Thymus (tissue), 11 donors: ENCODE results near the gene GRM4. TPM values are rescaled to one million over a fixed set of nuclear protein-coding genes. Genes with fewer than 3 reads are reported as not detected.

ENCODE experiments used
- DNase-seq, 9 donors: peaks; one replicate each; pipeline ENCODE4 v3.0.0-alpha.2; 2013; ENCODE audit warnings: low spot score in 9 of 9, low read depth in 6 of 9, missing footprints in 1 of 9
- H3K27ac ChIP-seq, 2 donors: one replicate each; pipeline ENCODE4 v1.5.1; 2013; ENCODE audit warnings: control low read depth in 1 of 2, low read depth in 1 of 2, low read length in 1 of 2, mild to moderate bottlenecking in 1 of 2, moderate library complexity in 1 of 2
- H3K27me3 ChIP-seq, 2 donors: one replicate each; pipeline ENCODE4 v1.5.1; 2013; ENCODE audit warnings: low read length in 1 of 2; ENCODE audit not compliant: control insufficient read depth in 2 of 2, insufficient read depth in 1 of 2
- H3K36me3 ChIP-seq, 2 donors: one replicate each; pipeline ENCODE4 v1.5.1; 2013; ENCODE audit warnings: low read length in 1 of 2, mild to moderate bottlenecking in 1 of 2, moderate library complexity in 1 of 2; ENCODE audit not compliant: control insufficient read depth in 2 of 2, insufficient read depth in 2 of 2
- H3K4me1 ChIP-seq, 2 donors: one replicate each; pipeline ENCODE4 v1.5.1; 2013; ENCODE audit warnings: low read length in 2 of 2; ENCODE audit not compliant: control insufficient read depth in 2 of 2, insufficient read depth in 2 of 2
- H3K4me3 ChIP-seq, 2 donors: one replicate each; pipeline ENCODE4 v1.5.1; 2013; ENCODE audit warnings: low read length in 2 of 2, control low read depth in 1 of 2, mild to moderate bottlenecking in 1 of 2
- H3K9me3 ChIP-seq, 2 donors: one replicate each; pipeline ENCODE4 v1.5.1; 2013; ENCODE audit warnings: low read length in 1 of 2, mild to moderate bottlenecking in 1 of 2; ENCODE audit not compliant: control insufficient read depth in 2 of 2, insufficient read depth in 1 of 2
- WGBS: extraction: QIAGEN DNeasy Blood & Tissue Kit; methylation state at CpG from one replicate; pipeline ENCODE4 v1.1.7; 2013; 5-methylcytosine and 5-hydroxymethylcytosine counted together
- polyA plus RNA-seq: library from polyadenylated mRNA; stranded (reverse); fragments of 200-250 nt; gene quantifications from one replicate; pipeline ENCODE4 v1.2.3, GENCODE V29; 2013
- total RNA-seq: library from RNA; stranded (reverse); fragments of 120-200 nt; gene quantifications from one replicate; pipeline ENCODE4 v1.2.4, GENCODE V29; 2013
- donor health status: healthy.

Gene GRM4
- total and polyA plus RNA-seq, 2 donors: 0.14 to 0.27 TPM

DNA sequence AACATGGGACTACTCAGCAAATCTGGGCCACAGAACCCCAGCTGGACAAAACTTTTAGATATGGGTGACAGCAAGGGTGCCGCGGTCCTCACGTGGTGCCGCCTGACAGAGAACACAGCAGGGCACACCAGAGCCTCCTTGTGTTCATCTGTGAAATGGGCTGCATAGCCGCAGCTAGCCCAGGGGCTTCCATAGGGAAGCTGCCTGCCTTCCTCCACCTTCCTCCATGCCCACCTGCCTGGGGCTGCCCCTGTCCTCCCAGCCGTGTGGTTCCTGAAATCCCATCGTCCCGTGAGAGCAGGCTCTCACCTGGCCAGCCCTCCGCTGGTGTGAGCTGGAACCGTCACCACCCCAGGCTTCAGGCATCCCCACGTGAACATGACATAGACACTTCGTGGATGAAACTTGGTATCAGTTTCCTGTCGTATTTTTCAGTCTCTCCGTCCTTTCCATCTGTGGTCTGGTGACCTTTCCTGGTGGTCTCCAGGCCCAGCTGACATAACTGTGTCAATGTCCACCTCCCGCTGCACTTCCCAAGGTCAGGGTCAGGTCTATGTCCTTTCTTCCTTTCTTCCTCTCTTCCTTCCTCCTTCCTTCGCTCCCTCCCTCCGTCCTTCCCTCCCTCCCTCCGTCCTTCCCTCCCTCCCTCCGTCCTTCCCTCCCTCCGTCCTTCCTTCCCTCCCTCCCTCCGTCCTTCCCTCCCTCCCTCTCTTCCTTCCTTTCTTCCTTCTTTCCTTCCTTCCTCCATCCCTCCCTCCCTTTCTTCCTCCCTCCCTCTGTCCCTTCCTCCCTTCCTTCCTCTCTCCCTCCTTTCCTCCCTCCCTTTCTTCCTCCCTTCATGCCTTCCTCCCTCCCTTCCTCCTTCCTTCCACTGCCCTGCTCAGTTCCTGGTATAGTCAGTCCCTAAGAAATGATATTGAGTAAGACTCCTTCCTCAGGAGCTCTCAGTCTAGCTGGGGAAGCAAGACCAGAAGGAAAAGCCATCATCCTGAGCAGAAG is 78.8 kb downstream of the GRM4 start:
- H3K36me3 ChIP-seq: no peaks in the 10 kb centered on the region
- no peak for DNase-seq
- no peak overlapping the region for H3K4me3 ChIP-seq
- H3K27ac ChIP-seq: no peak overlapping the region
- H3K9me3 ChIP-seq: peaks cover 0 to 9% of the 10 kb centered on the region in 2 donors
- peaks cover 0 to 39% of the 10 kb centered on the region in 2 donors for H3K27me3 ChIP-seq
- WGBS: 74% methylated on average over 21 of the region's 21 CpGs
- no peaks in the 10 kb centered on the region for H3K4me1 ChIP-seq

GRCh38 chr6:34066218-34066571 is 79.7 kb downstream of the GRM4 start:
- no peaks in the 10 kb centered on the region for H3K4me1 ChIP-seq
- H3K27me3 ChIP-seq: peaks cover 0 to 39% of the 10 kb centered on the region in 2 donors
- WGBS: 81% methylated on average over 5 of the region's 5 CpGs
- no peak for DNase-seq
- no peak overlapping the region for H3K27ac ChIP-seq
- H3K4me3 ChIP-seq: no peak overlapping the region
- peaks cover 0 to under 1% of the 10 kb centered on the region in 2 donors for H3K9me3 ChIP-seq
- no peaks in the 10 kb centered on the region for H3K36me3 ChIP-seq

DNA sequence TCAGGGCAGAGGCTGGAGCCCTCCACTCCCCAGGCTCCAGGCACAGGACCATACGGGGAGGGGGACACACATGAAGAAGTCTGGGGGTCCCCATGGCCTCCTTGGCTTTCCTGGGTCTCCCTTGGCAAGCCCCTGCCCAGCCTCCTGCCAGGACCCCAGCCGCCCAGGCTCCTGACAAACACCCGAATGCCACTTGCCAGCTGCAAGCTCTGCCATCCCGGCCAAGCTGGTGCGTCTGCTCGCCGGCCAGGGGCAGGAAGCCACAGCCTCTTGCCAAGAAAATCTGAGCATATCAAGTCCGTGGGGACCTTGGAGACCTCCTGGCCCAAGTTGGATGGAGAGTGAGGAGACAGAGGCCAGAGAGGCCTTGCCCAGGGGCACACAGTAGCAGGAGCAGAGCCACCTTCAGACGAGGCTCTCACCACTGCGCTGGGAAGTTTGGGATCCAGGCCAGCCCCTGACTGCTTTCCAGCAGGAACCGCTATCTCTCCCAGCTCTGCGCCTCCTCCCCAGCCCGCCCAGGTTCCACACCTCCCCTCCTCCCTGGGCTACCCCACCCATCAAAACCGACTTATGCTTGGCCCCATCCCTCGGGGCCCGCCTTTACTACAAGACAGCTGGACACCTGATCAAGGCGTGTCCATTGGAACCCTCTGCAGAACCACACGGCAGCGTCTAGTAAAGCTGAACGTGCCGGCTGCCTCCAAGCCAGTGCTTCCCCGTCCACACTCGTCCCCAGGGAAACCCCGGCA is 80.2 kb downstream of the GRM4 start:
- peaks cover 0 to 39% of the 10 kb centered on the region in 2 donors for H3K27me3 ChIP-seq
- H3K4me1 ChIP-seq: no peaks in the 10 kb centered on the region
- H3K9me3 ChIP-seq: no peaks in the 10 kb centered on the region
- no peak overlapping the region for H3K4me3 ChIP-seq
- WGBS: 80% methylated on average over 24 of the region's 24 CpGs
- DNase-seq: no peak
- no peaks in the 10 kb centered on the region for H3K36me3 ChIP-seq
- H3K27ac ChIP-seq: no peak overlapping the region

- no peak for DNase-seq
- Histone ChIP-seq H3K27me3 (peaks cover 0 to 40% of the 10 kb centered on the region in 2 donors), H3K36me3 (no peaks in the 10 kb centered on the region), H3K4me3 (no peak overlapping the region), H3K27ac (no peak overlapping the region), H3K4me1 (no peaks in the 10 kb centered on the region), H3K9me3 (no peaks in the 10 kb centered on the region)
- WGBS: 78% methylated on average over 7 of the region's 7 CpGs
Observed at GRCh38 chr6:34064675-34065074, 81.2 kb downstream of the GRM4 start.

GRCh38 chr6:34063651-34064050 is 82.2 kb downstream of the GRM4 start:
- WGBS: 88% methylated on average over 6 of the region's 6 CpGs
- Histone ChIP-seq H3K36me3 (no peaks in the 10 kb centered on the region), H3K27me3 (peaks cover 0 to 44% of the 10 kb centered on the region in 2 donors), H3K27ac (no peak overlapping the region), H3K4me3 (no peak overlapping the region), H3K9me3 (no peaks in the 10 kb centered on the region), H3K4me1 (no peaks in the 10 kb centered on the region)
- no peak for DNase-seq

- H3K36me3 ChIP-seq: no peaks in the 10 kb centered on the region
- 76% methylated on average over 7 of the region's 7 CpGs for WGBS
- no peaks in the 10 kb centered on the region for H3K9me3 ChIP-seq
- H3K27ac ChIP-seq: no peak overlapping the region
- no peak overlapping the region for H3K4me3 ChIP-seq
- DNase-seq: no peak
- no peaks in the 10 kb centered on the region for H3K4me1 ChIP-seq
- peaks cover 0 to 43% of the 10 kb centered on the region in 2 donors for H3K27me3 ChIP-seq
Observed at GRCh38 chr6:34062815-34063214, 83.1 kb downstream of the GRM4 start.

- no peaks in the 10 kb centered on the region for H3K9me3 ChIP-seq
- WGBS: 96% methylated on average over 3 of the region's 3 CpGs
- peaks cover 0 to 44% of the 10 kb centered on the region in 2 donors for H3K27me3 ChIP-seq
- H3K4me1 ChIP-seq: no peaks in the 10 kb centered on the region
- H3K27ac ChIP-seq: no peak overlapping the region
- no peak for DNase-seq
- no peaks in the 10 kb centered on the region for H3K36me3 ChIP-seq
- H3K4me3 ChIP-seq: no peak overlapping the region
Observed at GRCh38 chr6:34062156-34062555, 83.7 kb downstream of the GRM4 start.

GRCh38 chr6:34061348-34061747 is 84.5 kb downstream of the GRM4 start:
- Histone ChIP-seq H3K27me3 (peaks cover 0 to 48% of the 10 kb centered on the region in 2 donors), H3K4me3 (no peak overlapping the region), H3K27ac (no peak overlapping the region), H3K9me3 (no peaks in the 10 kb centered on the region), H3K36me3 (no peaks in the 10 kb centered on the region), H3K4me1 (no peaks in the 10 kb centered on the region)
- DNase-seq: no peak
- 81% methylated on average over 3 of the region's 3 CpGs for WGBS

- 93% methylated on average over 3 of the region's 3 CpGs for WGBS
- Histone ChIP-seq H3K4me3 (no peak overlapping the region), H3K36me3 (no peaks in the 10 kb centered on the region)
Observed at GRCh38 chr6:34059914-34060313, 86.0 kb downstream of the GRM4 start.

More at GRCh38 chr6:34059914-34060313, 86.0 kb downstream of the GRM4 start:
- no peak for DNase-seq
- Histone ChIP-seq H3K27me3 (peaks cover 0 to 48% of the 10 kb centered on the region in 2 donors), H3K4me1 (no peaks in the 10 kb centered on the region), H3K9me3 (peaks cover 0 to 4% of the 10 kb centered on the region in 2 donors), H3K27ac (no peak overlapping the region)
